ENCODE data around the gene CCDC69. TPM values are rescaled to one million over a fixed set of nuclear protein-coding genes. Genes with fewer than 3 reads are reported as not detected.

The CCDC69 gene
- total RNA-seq, 1 donor from 2014 or later, result 3.4 TPM

GRCh38 chr5:151231359-151231758, 7.5 kb upstream of the CCDC69 start:
- DNase-seq (ENCODE audit: low read depth), result no peak
- H3K4me3 ChIP-seq (ENCODE audit: low read depth, low read length), result no peak overlapping the region
- no peak for TF ChIP-seq CTCF (conservative IDR thresholded peaks at IDR 0.05; ENCODE audit: low read depth, low read length)

- no peak for TF ChIP-seq CTCF (conservative IDR thresholded peaks at IDR 0.05; ENCODE audit: low read depth, low read length)
- no peak for DNase-seq (ENCODE audit: low read depth)
- no peak overlapping the region for H3K4me3 ChIP-seq (ENCODE audit: low read depth, low read length)
These were observed 6.3 kb upstream of the CCDC69 start for GRCh38 chr5:151230048-151230680.

- no peak for TF ChIP-seq CTCF (conservative IDR thresholded peaks at IDR 0.05; ENCODE audit: low read depth, low read length)
- H3K4me3 ChIP-seq (ENCODE audit: low read depth, low read length), result no peak overlapping the region
These were observed 5.1 kb upstream of the CCDC69 start for GRCh38 chr5:151228986-151229385.

GRCh38 chr5:151227918-151228447, 4.1 kb upstream of the CCDC69 start:
- TF ChIP-seq CTCF (conservative IDR thresholded peaks at IDR 0.05; ENCODE audit: low read depth, low read length), result no peak
- no peak for DNase-seq (ENCODE audit: low read depth)
- no peak overlapping the region for H3K4me3 ChIP-seq (ENCODE audit: low read depth, low read length)

More at GRCh38 chr5:151228986-151229385, 5.1 kb upstream of the CCDC69 start:
- DNase-seq (ENCODE audit: low read depth), result no peak

- DNase-seq (ENCODE audit: low read depth), result no peak
- TF ChIP-seq CTCF (conservative IDR thresholded peaks at IDR 0.05; ENCODE audit: low read depth, low read length), result no peak
- no peak overlapping the region for H3K4me3 ChIP-seq (ENCODE audit: low read depth, low read length)
These were observed 1.6 kb upstream of the CCDC69 start for GRCh38 chr5:151225475-151225874.

- no peak for DNase-seq (ENCODE audit: low read depth)
- H3K4me3 ChIP-seq (ENCODE audit: low read depth, low read length), result no peak overlapping the region
- no peak for TF ChIP-seq CTCF (conservative IDR thresholded peaks at IDR 0.05; ENCODE audit: low read depth, low read length)
These were observed 1.2 kb upstream of the CCDC69 start for GRCh38 chr5:151225071-151225470.

- no peak for TF ChIP-seq CTCF (conservative IDR thresholded peaks at IDR 0.05; ENCODE audit: low read depth, low read length)
- DNase-seq (ENCODE audit: low read depth), result no peak
- peak overlapping the region; percentile 71 for H3K4me3 ChIP-seq (ENCODE audit: low read depth, low read length)
These were observed 480 bp upstream of the CCDC69 start for GRCh38 chr5:151224372-151224771.

All from epithelial cell of proximal tubule (primary cell).